ENCODE data around the gene U2AF2.

U2AF2 gene

GRCh38 chr19:55622242-55622969 lies 32.4 kb upstream of the U2AF2 start:
- no peak for FAIRE-seq

GRCh38 chr19:55623130-55623529 lies 31.7 kb upstream of the U2AF2 start:
- no peak for FAIRE-seq

- FAIRE-seq = no peak
Measured at GRCh38 chr19:55623561-55623960, 31.3 kb upstream of the U2AF2 start.

GRCh38 chr19:55624109-55625003 lies 30.5 kb upstream of the U2AF2 start, which contains the start of gene ZNF784:
TSS of gene ZNF784 (minus strand) at chr19:55624566. CDS start at chr19:55624561, 5 bp downstream.
- FAIRE-seq = no peak

GRCh38 chr19:55625004-55625326 lies 29.9 kb upstream of the U2AF2 start:
- no peak for FAIRE-seq

- no peak for FAIRE-seq
Measured at GRCh38 chr19:55626350-55626749, 28.5 kb upstream of the U2AF2 start.

- FAIRE-seq = peak; percentile 6
Measured at GRCh38 chr19:55632463-55632834, 22.4 kb upstream of the U2AF2 start.

GRCh38 chr19:55633861-55634260 lies 21.0 kb upstream of the U2AF2 start:
- FAIRE-seq = no peak

- no peak for FAIRE-seq
Measured at GRCh38 chr19:55635334-55635717, 19.5 kb upstream of the U2AF2 start.

GRCh38 chr19:55635856-55636440 lies 18.9 kb upstream of the U2AF2 start:
- FAIRE-seq = no peak

- no peak for FAIRE-seq
Measured at GRCh38 chr19:55636723-55637122, 18.1 kb upstream of the U2AF2 start.

GRCh38 chr19:55637534-55637933 lies 17.3 kb upstream of the U2AF2 start:
- no peak for FAIRE-seq

GRCh38 chr19:55638864-55639359 lies 15.9 kb upstream of the U2AF2 start:
- no peak for FAIRE-seq

- FAIRE-seq = no peak
Measured at GRCh38 chr19:55640043-55640576, 14.7 kb upstream of the U2AF2 start.

- FAIRE-seq = peak; percentile 14
Measured at GRCh38 chr19:55640577-55641425, 14.0 kb upstream of the U2AF2 start, which contains the start of gene ZNF580. TSS of gene ZNF580 (plus strand) at chr19:55641002. CDS start at chr19:55642509, 1,507 bp downstream.

- FAIRE-seq = no peak
Measured at GRCh38 chr19:55641426-55642152, 13.2 kb upstream of the U2AF2 start.

- FAIRE-seq = no peak
Measured at GRCh38 chr19:55642153-55643002, 12.5 kb upstream of the U2AF2 start.

- FAIRE-seq = no peak
Measured at GRCh38 chr19:55643003-55643886, 11.6 kb upstream of the U2AF2 start, which contains the start of gene ZNF581. TSS of gene ZNF581 (plus strand) at chr19:55643649. CDS start at chr19:55644572, 923 bp downstream.

GRCh38 chr19:55643887-55644176 lies 11.0 kb upstream of the U2AF2 start:
- FAIRE-seq = no peak
